Measurements from ENCODE around the gene HEXIM2. TPM values are rescaled to one million over a fixed set of nuclear protein-coding genes. Genes with fewer than 3 reads are reported as not detected.

Gene HEXIM2
- total RNA-seq, 1 experiment from 2014 or later, result 22.4 TPM

DNA sequence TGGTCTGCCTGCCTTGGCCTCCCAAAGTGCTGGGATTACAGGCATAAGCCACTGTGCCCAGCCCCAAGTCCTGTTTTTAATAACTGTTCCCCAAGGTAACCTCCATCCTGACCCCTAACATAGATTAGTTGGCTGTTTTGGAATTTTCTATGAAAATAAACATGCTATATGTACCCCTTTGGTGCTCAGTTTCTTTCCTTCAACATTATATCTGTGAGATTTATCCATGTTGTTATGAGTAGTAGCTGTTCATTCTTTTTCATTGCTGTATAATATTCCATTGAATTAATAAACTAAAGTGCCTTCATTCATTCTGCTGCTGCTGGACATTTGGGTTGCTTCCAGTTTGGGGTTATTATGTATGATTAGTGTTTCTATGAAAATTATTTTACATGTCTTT, 33.7 kb downstream of the HEXIM2 start:
- POLR2A ChIA-PET (ENCODE audit: unreplicated experiment), result no interaction called here

DNA sequence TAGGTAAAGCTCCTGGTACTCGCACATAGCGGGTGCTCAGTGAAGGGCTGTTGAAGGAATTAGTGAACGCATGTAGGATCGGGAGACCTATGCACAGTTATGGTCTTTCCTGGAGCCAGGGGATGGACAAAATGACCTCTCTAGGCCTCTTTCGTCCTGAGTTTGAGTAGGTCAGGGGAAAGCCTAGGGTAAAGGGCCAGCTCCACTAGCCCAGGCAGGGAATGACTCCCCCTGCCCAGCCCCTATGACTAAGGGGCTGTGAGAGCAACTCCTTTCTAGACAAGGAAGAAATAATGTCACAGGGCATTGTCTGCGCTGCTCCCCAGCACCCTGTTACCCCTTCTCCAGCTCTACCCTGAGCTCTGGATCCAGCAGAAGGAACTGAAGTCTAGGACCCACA, 35.4 kb downstream of the HEXIM2 start:
- H3K79me2 ChIP-seq (ENCODE audit: low read depth), result no peaks in the 10 kb centered on the region
- peaks cover 33% of the 10 kb centered on the region; the same call in 1 of the 2 replicates for H3F3A ChIP-seq (ENCODE audit: insufficient read depth, low read depth)
- H3K36me3 ChIP-seq (ENCODE audit: low read depth), result no peaks in the 10 kb centered on the region
- 0 out of 2 replicates have a peak overlapping the region, but pooled peaks have one; percentile 16 for H2AFZ ChIP-seq
- intact Hi-C loops (cut with micrococcal nuclease; ENCODE audit: unreplicated experiment), result loop anchor here (1.0 kb wide), 2 partner anchors 26 to 48 kb away; no protein-coding TSS in a partner anchor
- no TSS peak for BruUV-seq (replicated peaks)
- H3K9me2 ChIP-seq (ENCODE audit: insufficient read depth), result no peaks in the 10 kb centered on the region
- H3K27me3 ChIP-seq (ENCODE audit: insufficient read depth, low read depth), result no peaks in the 10 kb centered on the region
- peak overlapping the region; percentile 52 for H3K27ac ChIP-seq
- peaks cover 33% of the 10 kb centered on the region for H3K4me1 ChIP-seq (replicated peaks; ENCODE audit: insufficient read depth)
- no peaks in the 10 kb centered on the region for H3K9me3 ChIP-seq (ENCODE audit: insufficient read depth, low read depth)
- H4K20me1 ChIP-seq (ENCODE audit: insufficient read depth), result no peaks in the 10 kb centered on the region
- no peak overlapping the region for H3K4me3 ChIP-seq
- DNase-seq, result no peak
- POLR2A ChIA-PET (ENCODE audit: unreplicated experiment), result interaction anchor here (0.6 to 2.2 kb wide), 6 partner anchors 24 to 52 kb away, joined by 3 to 31 read pairs (median 12); partner anchors contain the start of genes HEXIM1 and HEXIM2
- TF ChIP-seq, protein P1, sequence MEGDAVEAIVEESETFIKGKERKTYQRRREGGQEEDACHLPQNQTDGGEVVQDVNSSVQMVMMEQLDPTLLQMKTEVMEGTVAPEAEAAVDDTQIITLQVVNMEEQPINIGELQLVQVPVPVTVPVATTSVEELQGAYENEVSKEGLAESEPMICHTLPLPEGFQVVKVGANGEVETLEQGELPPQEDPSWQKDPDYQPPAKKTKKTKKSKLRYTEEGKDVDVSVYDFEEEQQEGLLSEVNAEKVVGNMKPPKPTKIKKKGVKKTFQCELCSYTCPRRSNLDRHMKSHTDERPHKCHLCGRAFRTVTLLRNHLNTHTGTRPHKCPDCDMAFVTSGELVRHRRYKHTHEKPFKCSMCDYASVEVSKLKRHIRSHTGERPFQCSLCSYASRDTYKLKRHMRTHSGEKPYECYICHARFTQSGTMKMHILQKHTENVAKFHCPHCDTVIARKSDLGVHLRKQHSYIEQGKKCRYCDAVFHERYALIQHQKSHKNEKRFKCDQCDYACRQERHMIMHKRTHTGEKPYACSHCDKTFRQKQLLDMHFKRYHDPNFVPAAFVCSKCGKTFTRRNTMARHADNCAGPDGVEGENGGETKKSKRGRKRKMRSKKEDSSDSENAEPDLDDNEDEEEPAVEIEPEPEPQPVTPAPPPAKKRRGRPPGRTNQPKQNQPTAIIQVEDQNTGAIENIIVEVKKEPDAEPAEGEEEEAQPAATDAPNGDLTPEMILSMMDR (conservative IDR thresholded peaks at IDR 0.05), result no peak
- no peak for TF ChIP-seq EZH2 (IDR thresholded peaks at IDR 0.05; ENCODE audit: low read depth)
- peak overlapping the region; percentile 62 for H3K4me2 ChIP-seq
- CTCF ChIA-PET, result interaction anchor here (0.6 to 2.2 kb wide), 14 partner anchors 21 to 186 kb away, joined by 3 to 66 read pairs (median 8); partner anchors contain the start of genes ACBD4, HEXIM1 and HEXIM2

More for the DNA sequence above, 33.7 kb downstream of the HEXIM2 start:
- Histone ChIP-seq H3K27ac (no peak overlapping the region), H3K79me2 (ENCODE audit: low read depth) (no peaks in the 10 kb centered on the region), H3K36me3 (ENCODE audit: low read depth) (no peaks in the 10 kb centered on the region), H3K4me3 (no peak overlapping the region), H4K20me1 (ENCODE audit: insufficient read depth) (no peaks in the 10 kb centered on the region), H3K4me1 (replicated peaks; ENCODE audit: insufficient read depth) (peaks cover 25% of the 10 kb centered on the region), H3K4me2 (no peak overlapping the region), H3K27me3 (ENCODE audit: insufficient read depth, low read depth) (no peaks in the 10 kb centered on the region), H3F3A (ENCODE audit: insufficient read depth, low read depth) (peaks cover 30% of the 10 kb centered on the region), H3K9me3 (ENCODE audit: insufficient read depth, low read depth) (no peaks in the 10 kb centered on the region), H3K9me2 (ENCODE audit: insufficient read depth) (no peaks in the 10 kb centered on the region), H2AFZ (no peak overlapping the region)
- TF ChIP-seq, protein P1 (conservative IDR thresholded peaks at IDR 0.05), result no peak
- TF ChIP-seq EZH2 (IDR thresholded peaks at IDR 0.05; ENCODE audit: low read depth), result no peak
- no peak for DNase-seq
- CTCF ChIA-PET, result interaction anchor here (1.2 kb wide), 1 partner anchor 60 kb away, joined by 25 read pairs; the partner anchor contains the start of gene ACBD4
- no TSS peak for BruUV-seq (replicated peaks)
- intact Hi-C loops (cut with micrococcal nuclease; ENCODE audit: unreplicated experiment), result no loop called here

DNA sequence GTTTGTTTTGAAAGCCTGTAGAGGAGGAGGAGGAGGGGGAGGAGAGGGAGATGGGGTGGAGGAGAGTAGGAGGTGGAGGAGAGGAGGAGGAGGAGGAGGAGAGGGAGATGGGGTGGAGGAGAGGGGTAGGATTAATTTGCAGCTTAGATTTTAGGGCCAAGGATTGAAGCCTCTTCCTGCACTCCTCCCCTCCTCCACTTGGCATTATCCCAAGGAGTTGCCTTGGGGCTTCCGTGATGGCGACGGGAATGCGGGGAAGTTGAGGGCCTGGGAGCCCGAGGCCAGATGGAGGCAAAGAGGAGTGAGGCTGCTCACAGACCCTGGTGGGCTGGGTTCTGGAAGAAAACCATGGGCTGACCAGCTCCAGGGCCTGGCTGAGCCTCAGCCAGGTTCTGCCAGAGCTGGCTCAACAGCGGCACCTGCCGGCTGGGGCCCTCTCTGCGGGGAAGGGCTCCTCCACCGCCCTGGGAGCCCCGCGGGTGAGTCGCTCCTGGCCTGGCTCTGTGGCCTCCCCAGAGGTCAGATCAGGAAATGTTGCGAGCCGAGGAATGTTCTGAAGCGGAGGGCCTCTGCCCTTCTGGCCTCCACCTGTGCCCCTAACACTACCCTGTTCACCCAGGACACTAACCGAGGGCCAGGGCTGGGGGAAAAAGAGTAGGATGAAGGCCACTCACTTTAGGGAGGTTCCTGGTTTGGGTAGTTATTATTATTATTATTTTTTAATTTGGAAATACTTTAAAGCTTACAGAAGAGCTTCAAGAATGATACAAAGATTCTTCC, 36.1 kb downstream of the HEXIM2 start:
- CTCF ChIA-PET, result interaction anchor here (0.6 to 2.2 kb wide), 14 partner anchors 21 to 187 kb away, joined by 3 to 66 read pairs (median 8); partner anchors contain the start of genes ACBD4, HEXIM1 and HEXIM2
- DNase-seq, result peak; percentile 83 to 97

More for the DNA sequence above, 36.1 kb downstream of the HEXIM2 start:
- intact Hi-C loops (cut with micrococcal nuclease; ENCODE audit: unreplicated experiment), result loop anchor here (1.0 kb wide), 3 partner anchors 26 to 62 kb away; partner anchors contain the start of gene ACBD4
- Histone ChIP-seq H2AFZ (0 out of 2 replicates have a peak overlapping the region, but pooled peaks have one; percentile 16), H3F3A (ENCODE audit: insufficient read depth, low read depth) (peaks cover 33% of the 10 kb centered on the region; the same call in 1 of the 2 replicates), H4K20me1 (ENCODE audit: insufficient read depth) (no peaks in the 10 kb centered on the region), H3K4me2 (peak overlapping the region; percentile 62), H3K27me3 (ENCODE audit: insufficient read depth, low read depth) (no peaks in the 10 kb centered on the region), H3K27ac (peak overlapping the region; percentile 52), H3K9me2 (ENCODE audit: insufficient read depth) (no peaks in the 10 kb centered on the region), H3K9me3 (ENCODE audit: insufficient read depth, low read depth) (no peaks in the 10 kb centered on the region), H3K36me3 (ENCODE audit: low read depth) (no peaks in the 10 kb centered on the region), H3K4me3 (no peak overlapping the region), H3K79me2 (ENCODE audit: low read depth) (no peaks in the 10 kb centered on the region), H3K4me1 (replicated peaks; ENCODE audit: insufficient read depth) (peaks cover 36% of the 10 kb centered on the region)
- TF ChIP-seq, protein P1 (conservative IDR thresholded peaks at IDR 0.05), result peak; percentile 99
- TF ChIP-seq EZH2 (IDR thresholded peaks at IDR 0.05; ENCODE audit: low read depth), result no peak
- BruUV-seq (replicated peaks), result no TSS peak
- POLR2A ChIA-PET (ENCODE audit: unreplicated experiment), result interaction anchor here (0.6 to 2.2 kb wide), 10 partner anchors 25 to 228 kb away, joined by 3 to 31 read pairs (median 6); partner anchors contain the start of genes HEXIM1, HEXIM2 and MAP3K14

Measured in PC-9 (cell line).